Purkinje cell (primary cell): ENCODE data around the gene LTC4S. TPM values are rescaled to one million over a fixed set of nuclear protein-coding genes. Genes with fewer than 3 reads are reported as not detected.

Source experiments
- polyA plus RNA-seq: library from polyadenylated mRNA; unstranded; fragments of >200 nt; fragmentation: Nextera tagmentation; gene quantifications from 2 replicates; pipeline ENCODE4 v1.2.1, GENCODE V29; 2014

The LTC4S gene
- not detected in 2 replicates for polyA plus RNA-seq

GRCh38 chr5:179793468-179794139 lies at the start of gene LTC4S:
Gene LTC4S, plus strand, starts transcription at chr5:179793986. Its CDS starts 95 bp downstream, at chr5:179794081.

GRCh38 chr5:179806250-179807048 lies 12.7 kb downstream of the LTC4S start, which contains the start of gene MGAT4B:
Gene MGAT4B, minus strand, starts transcription at chr5:179806866. Its CDS starts 283 bp downstream, at chr5:179806583.

GRCh38 chr5:179820483-179821297 lies 26.9 kb downstream of the LTC4S start, which contains the start of gene SQSTM1:
Gene SQSTM1, plus strand, starts transcription at chr5:179820905. Its CDS starts 32 bp downstream, at chr5:179820937.

Other genes starting within 250 kb of the LTC4S start
- 9.5 and 11.8 TPM in 2 replicates for gene RUFY1, start 243.4 kb upstream of the LTC4S start, polyA plus RNA-seq
- 354 and 357 TPM in 2 replicates for gene HNRNPH1, start 170.3 kb upstream of the LTC4S start, polyA plus RNA-seq
- gene CBY3, start 113.0 kb upstream of the LTC4S start, polyA plus RNA-seq = not detected in 2 replicates
- gene CANX, start 95.0 kb upstream of the LTC4S start, polyA plus RNA-seq = 257 and 264 TPM in 2 replicates
- gene MAML1, start 61.2 kb upstream of the LTC4S start, polyA plus RNA-seq = 0.13 and 0.62 TPM in 2 replicates
- 0.66 and 1.6 TPM in 2 replicates for gene MGAT4B, start 12.9 kb downstream of the LTC4S start, polyA plus RNA-seq
- gene SQSTM1, start 26.9 kb downstream of the LTC4S start, polyA plus RNA-seq = 19.6 and 26.1 TPM in 2 replicates
- gene MRNIP, start 64.8 kb downstream of the LTC4S start, polyA plus RNA-seq = 36.5 and 43.1 TPM in 2 replicates
- gene TBC1D9B, start 113.9 kb downstream of the LTC4S start, polyA plus RNA-seq = 26.8 and 30.6 TPM in 2 replicates